LNCaP clone FGC (cell line): ENCODE measurements around the gene ALDH3A2.

Experiments
- DNase-seq: peaks from one replicate; pipeline ENCODE4 v3.0.0-alpha.2; 2011; ENCODE audit warnings: low read depth
- H3K4me3 ChIP-seq: 2 replicates; pipeline ENCODE4 v1.5.1; 2011; ENCODE audit warnings: mild to moderate bottlenecking, low read depth, low read length, control low read depth
- TF ChIP-seq, protein P1 (sequence below): IDR thresholded peaks from 2 replicates; pipeline ENCODE4 v1.5.1; 2012; ENCODE audit warnings: mild to moderate bottlenecking; ENCODE audit not compliant: control insufficient read depth, insufficient read depth; ENCODE audit errors: extremely low read depth

The ALDH3A2 gene

DNA sequence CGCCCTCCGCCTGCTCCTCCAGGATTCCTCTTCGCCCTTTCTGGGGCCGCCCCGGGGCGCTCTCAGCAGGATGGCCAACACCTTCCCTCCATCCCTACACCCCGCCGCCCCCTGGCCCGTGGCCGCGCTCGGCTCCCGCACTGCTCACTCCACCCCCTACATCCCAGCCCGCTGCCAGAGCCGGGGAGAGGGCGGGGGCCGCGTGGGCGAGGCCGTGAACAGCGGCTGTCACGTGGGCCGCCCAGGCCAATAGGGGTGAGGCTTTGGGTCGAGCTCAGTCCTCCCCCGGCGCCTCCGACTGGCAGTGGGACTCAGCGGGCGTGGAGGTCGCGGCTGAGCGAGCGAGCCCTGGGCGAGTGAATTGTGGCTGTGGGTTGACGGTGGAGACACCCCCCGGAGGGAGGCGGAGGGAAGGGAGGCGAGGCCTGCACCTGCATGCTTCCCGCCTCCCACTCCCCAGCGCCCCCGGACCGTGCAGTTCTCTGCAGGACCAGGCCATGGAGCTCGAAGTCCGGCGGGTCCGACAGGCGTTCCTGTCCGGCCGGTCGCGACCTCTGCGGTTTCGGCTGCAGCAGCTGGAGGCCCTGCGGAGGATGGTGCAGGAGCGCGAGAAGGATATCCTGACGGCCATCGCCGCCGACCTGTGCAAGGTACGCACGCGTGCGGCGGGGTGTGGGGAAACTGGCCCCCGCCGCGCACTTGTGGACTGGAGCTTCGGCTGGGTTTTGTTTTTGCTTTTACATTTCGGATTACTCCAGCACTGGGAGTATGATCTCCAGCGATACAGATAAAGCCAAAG lies at the start of gene ALDH3A2:
Gene ALDH3A2, plus strand, starts transcription at position 277 of the 799 bp plus-strand sequence. Its CDS starts 221 bp downstream, at position 498.
- TF ChIP-seq, protein P1, sequence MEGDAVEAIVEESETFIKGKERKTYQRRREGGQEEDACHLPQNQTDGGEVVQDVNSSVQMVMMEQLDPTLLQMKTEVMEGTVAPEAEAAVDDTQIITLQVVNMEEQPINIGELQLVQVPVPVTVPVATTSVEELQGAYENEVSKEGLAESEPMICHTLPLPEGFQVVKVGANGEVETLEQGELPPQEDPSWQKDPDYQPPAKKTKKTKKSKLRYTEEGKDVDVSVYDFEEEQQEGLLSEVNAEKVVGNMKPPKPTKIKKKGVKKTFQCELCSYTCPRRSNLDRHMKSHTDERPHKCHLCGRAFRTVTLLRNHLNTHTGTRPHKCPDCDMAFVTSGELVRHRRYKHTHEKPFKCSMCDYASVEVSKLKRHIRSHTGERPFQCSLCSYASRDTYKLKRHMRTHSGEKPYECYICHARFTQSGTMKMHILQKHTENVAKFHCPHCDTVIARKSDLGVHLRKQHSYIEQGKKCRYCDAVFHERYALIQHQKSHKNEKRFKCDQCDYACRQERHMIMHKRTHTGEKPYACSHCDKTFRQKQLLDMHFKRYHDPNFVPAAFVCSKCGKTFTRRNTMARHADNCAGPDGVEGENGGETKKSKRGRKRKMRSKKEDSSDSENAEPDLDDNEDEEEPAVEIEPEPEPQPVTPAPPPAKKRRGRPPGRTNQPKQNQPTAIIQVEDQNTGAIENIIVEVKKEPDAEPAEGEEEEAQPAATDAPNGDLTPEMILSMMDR = peak; percentile 31; the same call in 1 of the 2 replicates
- peak; percentile 70 for DNase-seq
- H3K4me3 ChIP-seq = peak within 1 kb of the TSS; percentile 77

DNA sequence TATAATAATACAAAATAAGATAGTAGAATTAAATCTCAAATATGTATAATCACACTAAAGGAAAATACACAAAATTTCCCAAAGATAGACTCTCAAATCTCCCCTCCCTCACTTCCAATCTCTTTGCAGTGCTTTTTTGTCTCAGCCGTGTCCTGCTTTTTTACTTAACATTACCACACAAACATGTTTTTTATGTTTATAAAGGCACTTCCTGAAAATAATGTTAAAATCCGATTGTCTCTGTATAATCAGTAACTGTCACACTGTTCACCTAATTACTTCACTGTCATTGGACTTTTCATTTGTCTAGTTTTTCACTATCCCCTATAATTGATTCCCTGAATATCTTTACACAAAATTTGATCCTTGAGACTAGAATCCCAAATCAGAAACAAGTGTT lies 38.2 kb upstream of the ALDH3A2 start:
- H3K4me3 ChIP-seq = no peak overlapping the region
- no peak for DNase-seq
- TF ChIP-seq, protein P1 = no peak

DNA sequence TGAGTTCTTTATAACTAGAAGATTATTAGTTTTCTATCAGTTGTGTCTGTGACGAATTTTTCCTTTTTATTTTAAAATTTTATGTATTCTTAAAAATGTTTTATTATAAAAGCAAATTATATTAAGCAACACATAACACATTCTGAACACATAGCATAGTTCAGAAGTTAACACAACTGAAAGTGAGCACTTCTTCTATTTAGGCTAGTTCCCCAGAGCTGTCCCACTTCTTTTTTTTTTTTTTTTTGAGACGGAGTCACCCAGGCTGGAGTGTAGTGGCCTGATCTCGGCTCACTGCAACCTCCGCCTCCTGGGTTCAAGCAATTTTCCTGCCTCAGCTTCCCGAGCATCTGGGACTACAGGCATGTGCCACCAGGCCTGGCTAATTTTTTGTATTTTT lies 37.7 kb upstream of the ALDH3A2 start:
- TF ChIP-seq, protein P1 = no peak
- DNase-seq = no peak
- no peak overlapping the region for H3K4me3 ChIP-seq

DNA sequence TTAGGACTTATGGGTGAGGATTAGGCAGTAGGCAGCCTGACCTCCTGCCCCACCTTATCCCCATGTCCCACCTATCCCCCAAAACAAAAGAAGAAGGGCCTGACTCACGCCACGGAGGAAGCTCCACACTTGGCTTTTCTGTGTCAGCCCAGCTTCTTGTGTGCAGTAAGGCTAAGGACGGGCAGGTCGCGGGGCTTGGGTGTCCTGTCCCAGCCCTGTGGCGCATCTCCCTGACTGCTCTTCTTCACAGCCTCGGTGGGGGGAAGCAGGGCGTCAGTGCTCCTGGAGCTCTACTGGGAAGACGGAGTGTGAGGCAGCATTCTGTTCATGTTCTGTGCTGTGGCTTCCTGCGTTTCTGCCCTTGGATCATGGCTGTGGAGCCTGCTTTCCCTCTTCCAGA lies 34.6 kb upstream of the ALDH3A2 start:
- no peak for DNase-seq
- H3K4me3 ChIP-seq = no peak overlapping the region
- TF ChIP-seq, protein P1 = no peak

DNA sequence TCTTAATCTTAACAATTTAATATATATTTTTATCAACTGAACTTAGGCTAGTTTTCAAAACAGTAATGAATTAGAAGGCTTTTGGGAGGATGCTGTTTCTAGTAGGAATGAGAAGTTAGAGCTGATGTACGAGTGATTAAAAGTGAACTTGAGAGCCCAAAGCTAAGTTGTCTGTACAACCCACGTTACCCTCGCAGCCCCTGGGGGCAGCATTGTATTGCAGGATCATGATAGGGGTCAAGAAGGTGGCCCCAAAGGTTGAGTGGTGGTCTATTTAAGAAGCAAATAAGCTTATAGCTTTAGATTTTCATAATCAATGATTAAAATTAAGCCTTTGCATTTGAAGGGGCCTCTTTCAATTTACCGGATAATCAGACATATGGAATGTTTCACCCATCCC lies 33.7 kb upstream of the ALDH3A2 start:
- H3K4me3 ChIP-seq = no peak overlapping the region
- TF ChIP-seq, protein P1 = no peak
- DNase-seq = no peak

DNA sequence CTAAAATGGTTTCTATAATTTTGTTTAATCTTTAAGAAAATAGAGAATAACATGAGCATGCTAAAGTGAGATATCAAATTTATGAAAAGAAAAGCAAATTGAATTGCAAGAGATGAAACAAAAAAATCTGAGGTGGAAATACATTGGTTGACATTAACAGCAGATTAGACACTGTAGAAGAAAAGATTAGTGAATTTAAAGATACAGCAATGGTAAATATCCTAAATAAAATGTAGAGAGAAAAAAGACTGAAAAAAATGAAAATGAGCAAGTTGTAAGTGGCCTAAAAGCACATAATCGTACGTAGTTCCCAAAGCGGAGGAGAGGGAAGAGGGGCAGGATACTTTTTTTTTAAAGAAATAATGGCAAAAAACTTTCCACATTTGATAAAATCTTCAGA lies 30.5 kb upstream of the ALDH3A2 start:
- TF ChIP-seq, protein P1 = no peak
- no peak for DNase-seq
- no peak overlapping the region for H3K4me3 ChIP-seq
